SK-N-SH treated with all-trans-retinoic acid at 6 μM for 48 hours (cell line): ENCODE data around the gene ARHGEF38.

Source experiments
- ARNTL ChIP-seq: fragments of 450-650 bp; formaldehyde crosslinking; IDR thresholded peaks from 2 replicates; pipeline ENCODE4 v1.5.0; 2020; ENCODE audit warnings: low read depth, mild to moderate bottlenecking, moderate library complexity, borderline replicate concordance
- CSDC2 ChIP-seq: fragments of 250-450 bp; sonication (Bioruptor Pico); IDR thresholded peaks from 2 replicates; pipeline ENCODE4 v1.5.0; 2020; ENCODE audit warnings: mild to moderate bottlenecking, moderate library complexity
- ISL1 ChIP-seq: fragments of 250-450 bp; sonication (Bioruptor Pico); IDR thresholded peaks from 2 replicates; pipeline ENCODE4 v2.1.2; 2022; ENCODE audit warnings: mild to moderate bottlenecking, moderate library complexity
- RARB ChIP-seq: fragments of 250-450 bp; sonication (Bioruptor Pico); IDR thresholded peaks from 2 replicates; pipeline ENCODE4 v1.8.0; 2021; ENCODE audit warnings: mild to moderate bottlenecking, moderate library complexity
- TOX ChIP-seq: fragments of 250-450 bp; sonication (Bioruptor Pico); IDR thresholded peaks from 2 replicates; pipeline ENCODE4 v1.8.0; 2021; ENCODE audit warnings: mild to moderate bottlenecking, moderate library complexity, borderline replicate concordance
- ZC3H10 ChIP-seq: fragments of 250-450 bp; sonication (Bioruptor Pico); IDR thresholded peaks from 2 replicates; pipeline ENCODE4 v1.5.1; 2021; ENCODE audit warnings: mild to moderate bottlenecking, moderate library complexity
- ZFP3 ChIP-seq: fragments of 250-450 bp; sonication (Bioruptor Pico); IDR thresholded peaks from 2 replicates; pipeline ENCODE4 v1.5.0; 2020; ENCODE audit warnings: mild to moderate bottlenecking, moderate library complexity
- ZFP30 ChIP-seq: fragments of 450-650 bp; formaldehyde crosslinking; IDR thresholded peaks from 2 replicates; pipeline ENCODE4 v1.5.0; 2022; ENCODE audit warnings: mild to moderate bottlenecking, moderate library complexity
- ZNF70 ChIP-seq: fragments of 450-650 bp; formaldehyde crosslinking; IDR thresholded peaks from 2 replicates; pipeline ENCODE4 v1.5.0; 2020; ENCODE audit warnings: mild to moderate bottlenecking, moderate library complexity

- TF ChIP-seq ARNTL (CRISPR knock-in tag) (no peak), ZNF70 (no peak), TOX (no peak), CSDC2 (no peak), ZFP3 (CRISPR knock-in tag) (no peak), ZFP30 (CRISPR knock-in tag) (no peak), ZC3H10 (CRISPR knock-in tag) (no peak), RARB (CRISPR knock-in tag) (no peak), ISL1 (CRISPR knock-in tag) (no peak)
Measured at GRCh38 chr4:105631818-105632400, 79.5 kb downstream of the ARHGEF38 start.
